Adrenal gland (tissue), 12 donors: Measurements from ENCODE around the gene HOXC9. TPM values are rescaled to one million over a fixed set of nuclear protein-coding genes. Genes with fewer than 3 reads are reported as not detected.

ENCODE experiments used
- DNase-seq, 7 donors: peaks; one replicate each; pipeline ENCODE4 v3.0.0-alpha.2; 2019 to 2020
- H3K27ac ChIP-seq, 5 donors: fragments of 200-600 bp; sonication (generic) in 4 of 5; 1 replicate in 3 of 5; 2 replicates in 2 of 5; pipeline versions ENCODE4 v1.5.1 to v1.8.0; 2016 to 2020; ENCODE audit warnings: mild to moderate bottlenecking in 1 of 5
- H3K27me3 ChIP-seq: fragments of 200-600 bp; 2 replicates; pipeline ENCODE4 v1.8.0; 2021
- H3K36me3 ChIP-seq, 2 donors: fragments of 200-600 bp; replicated peaks in 1 of 2; 1 replicate in 1 of 2; 2 replicates in 1 of 2; pipeline versions ENCODE4 v1.5.1 to v1.8.0; 2018 to 2022
- H3K4me1 ChIP-seq, 2 donors: fragments of 200-600 bp; replicated peaks in 1 of 2; 1 replicate in 1 of 2; 2 replicates in 1 of 2; pipeline versions ENCODE4 v1.5.1 to v1.8.0; 2018 to 2021
- H3K4me3 ChIP-seq, 4 donors: fragments of 200-600 bp; sonication (generic) in 3 of 4; one replicate each; pipeline ENCODE4 v1.5.1; 2016 to 2018
- H3K9me3 ChIP-seq, 3 donors: fragments of 200-600 bp; sonication (generic) in 1 of 3; replicated peaks in 1 of 3; 1 replicate in 2 of 3; 2 replicates in 1 of 3; pipeline versions ENCODE4 v1.5.1 to v1.8.0; 2016 to 2021
- CTCF ChIP-seq, 6 experiments: fragments of 450-650 bp in 4 of 6; fragments of 200-600 bp in 2 of 6; sonication (generic) in 1 of 6; IDR thresholded peaks; 1 replicate in 5 of 6; 2 replicates in 1 of 6; pipeline versions ENCODE4 v1.5.1 to v1.8.0; 2016 to 2021; ENCODE audit warnings: antibody characterized with exemption in 6 of 6, mild to moderate bottlenecking in 2 of 6, moderate library complexity in 1 of 6
- POLR2A ChIP-seq, 2 donors: fragments of 450-650 bp; IDR thresholded peaks; one replicate each; pipeline ENCODE4 v1.6.1; 2017; ENCODE audit warnings: antibody characterized with exemption in 2 of 2, mild to moderate bottlenecking in 2 of 2, moderate library complexity in 1 of 2
- WGBS, 4 donors: extraction: QIAGEN DNeasy Blood & Tissue Kit in 2 of 4; methylation state at CpG; one replicate each; pipeline versions ENCODE4 v1.1.5 to v1.1.7; 2013 to 2017; 5-methylcytosine and 5-hydroxymethylcytosine counted together
- intact Hi-C, 2 donors: fragments of 100-400 bp; cut with DNase I; formaldehyde crosslinking; loops; one replicate each; pipeline versions ENCODE4 v1.14.1 to v1.15.0; 2022 to 2023
- polyA plus RNA-seq, 3 donors: library from polyadenylated mRNA; stranded (reverse); fragments of 200-250 nt in 2 of 3; fragments of 350-450 nt in 1 of 3; fragmentation: Illumina TruSeq in 1 of 3; extraction: RNeasy Lipid Tissue Mini Kit (QIAGEN cat#74804) in 1 of 3; gene quantifications; one replicate each; pipeline ENCODE4 v1.2.3, GENCODE V29; 2013 to 2014
- total RNA-seq, 9 donors: library from RNA; depleted of rRNA in 4 of 9; stranded (reverse); fragments of >200 nt in 4 of 9; fragments of 120-200 nt in 1 of 9; fragmentation: NEBNext Ultra II Directional in 1 of 9; extraction: Animal tissue kit (Norgen Biotek cat#: 25700) in 1 of 9; gene quantifications; one replicate each; pipeline versions ENCODE4 v1.1.0 to v1.2.4, GENCODE V29; 2013 to 2023
- donor health status: healthy with polysubstance abuse.
- donor health status: Bipolar disorder and iron deficiency.
- donor health status: DM: yes; HTN: yes; CAD: no.
- donor health status: DM: no; HTN: no; CAD: no.
- donor health status: DM: no; HTN: no; CAD: no.
- donor health status: DM: yes; HTN: yes; CAD: no.

HOXC9 gene
- total and polyA plus RNA-seq, 12 donors = 1.2 to 12.1 (median 3.0) TPM; not detected in 1

GRCh38 chr12:54029529-54030441 is 29.8 kb downstream of the HOXC9 start:
- TF ChIP-seq CTCF (IDR thresholded peaks at IDR 0.05) = no peak
- TF ChIP-seq POLR2A (IDR thresholded peaks at IDR 0.05) = no peak
- Histone ChIP-seq H3K4me3 (peak overlapping the region in 2 of 4 donors; percentile 7 to 58), H3K27ac (peak overlapping the region in 4 of 5 donors; percentile 77 to 95 (median 86)), H3K36me3 (no peaks in the 10 kb centered on the region), H3K4me1 (peaks cover 13 to 58% of the 10 kb centered on the region in 2 donors), H3K9me3 (no peaks in the 10 kb centered on the region), H3K27me3 (no peaks in the 10 kb centered on the region)
- WGBS, 4 donors = 23 to 36% (median 24%) methylated on average over 37 to 53 of the region's 53 CpGs
- DNase-seq = peak in 1 of 7 donors; percentile 65
- intact Hi-C loops = loop anchor here (5.0 to 10.0 kb wide), 2 partner anchors 105 to 163 kb away; no protein-coding TSS in a partner anchor

DNA sequence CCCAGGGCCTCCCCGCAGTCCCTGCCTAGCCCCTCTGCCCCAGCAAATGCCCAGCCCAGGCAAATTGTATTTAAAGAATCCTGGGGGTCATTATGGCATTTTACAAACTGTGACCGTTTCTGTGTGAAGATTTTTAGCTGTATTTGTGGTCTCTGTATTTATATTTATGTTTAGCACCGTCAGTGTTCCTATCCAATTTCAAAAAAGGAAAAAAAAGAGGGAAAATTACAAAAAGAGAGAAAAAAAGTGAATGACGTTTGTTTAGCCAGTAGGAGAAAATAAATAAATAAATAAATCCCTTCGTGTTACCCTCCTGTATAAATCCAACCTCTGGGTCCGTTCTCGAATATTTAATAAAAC is 30.5 kb downstream of the HOXC9 start:
- H3K4me1 ChIP-seq = peaks cover 13 to 58% of the 10 kb centered on the region in 2 donors
- TF ChIP-seq POLR2A (IDR thresholded peaks at IDR 0.05) (no peak), CTCF (IDR thresholded peaks at IDR 0.05) (no peak)
- H3K27ac ChIP-seq = peak overlapping the region in 4 of 5 donors; percentile 77 to 95 (median 89)
- H3K36me3 ChIP-seq = no peaks in the 10 kb centered on the region
- H3K4me3 ChIP-seq = peak overlapping the region in 1 of 4 donors; percentile 58
- 45 to 57% (median 52%) methylated on average over 7 of the region's 7 CpGs for WGBS, 4 donors
- intact Hi-C loops = loop anchor here (5.0 to 10.0 kb wide), 2 partner anchors 104 to 162 kb away; no protein-coding TSS in a partner anchor
- DNase-seq = no peak
- no peaks in the 10 kb centered on the region for H3K27me3 ChIP-seq
- H3K9me3 ChIP-seq = no peaks in the 10 kb centered on the region

- WGBS, 4 donors = 12 to 42% (median 15%) methylated on average over 16 to 46 of the region's 46 CpGs
- TF ChIP-seq POLR2A (IDR thresholded peaks at IDR 0.05) (peak in 1 of 2 donors; percentile 44), CTCF (IDR thresholded peaks at IDR 0.05) (peak in 2 of 6 experiments; percentile 7 to 18)
- H3K27ac ChIP-seq = peak overlapping the region; percentile 68 to 95 (median 88)
Observed at GRCh38 chr12:54030889-54031471, 31.0 kb downstream of the HOXC9 start.

DNA sequence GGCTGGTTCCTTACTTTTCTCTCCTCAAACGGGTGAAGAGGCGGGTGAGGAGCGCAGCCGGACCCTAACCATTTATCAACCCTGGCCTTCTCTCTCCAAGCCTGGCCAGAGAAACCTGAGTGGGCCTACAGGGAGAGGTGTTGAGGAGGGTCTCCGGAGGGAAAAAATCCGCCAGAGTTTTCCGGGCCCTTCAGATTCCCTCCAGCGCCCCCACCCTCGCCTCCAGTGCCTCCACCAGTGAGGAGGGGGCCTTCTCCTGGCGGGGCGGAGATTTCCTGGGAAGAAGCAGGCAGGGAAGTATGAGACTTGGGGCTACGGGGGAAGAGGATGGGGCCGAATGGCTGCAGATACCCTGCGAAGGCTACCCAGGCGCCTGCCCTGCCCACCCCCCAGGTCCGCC is 31.5 kb downstream of the HOXC9 start:
- TF ChIP-seq CTCF (IDR thresholded peaks at IDR 0.05) (no peak), POLR2A (IDR thresholded peaks at IDR 0.05) (no peak)
- Histone ChIP-seq H3K27me3 (no peaks in the 10 kb centered on the region), H3K4me1 (peaks cover 13 to 58% of the 10 kb centered on the region in 2 donors), H3K9me3 (no peaks in the 10 kb centered on the region), H3K36me3 (no peaks in the 10 kb centered on the region), H3K27ac (peak overlapping the region; percentile 68 to 95 (median 88)), H3K4me3 (peak overlapping the region in 2 of 4 donors; percentile 4 to 58)
- DNase-seq = no peak
- intact Hi-C loops = loop anchor here (5.0 to 10.0 kb wide), 2 partner anchors 103 to 161 kb away; no protein-coding TSS in a partner anchor
- 41 to 48% (median 46%) methylated on average over 15 to 16 of the region's 16 CpGs for WGBS, 4 donors

More at GRCh38 chr12:54030889-54031471, 31.0 kb downstream of the HOXC9 start:
- peak; percentile 53 to 85 (median 70) for DNase-seq
- H3K36me3 ChIP-seq = no peaks in the 10 kb centered on the region
- no peaks in the 10 kb centered on the region for H3K9me3 ChIP-seq
- H3K4me3 ChIP-seq = peak overlapping the region in 2 of 4 donors; percentile 4 to 58
- H3K27me3 ChIP-seq = no peaks in the 10 kb centered on the region
- H3K4me1 ChIP-seq = peaks cover 13 to 58% of the 10 kb centered on the region in 2 donors
- intact Hi-C loops = loop anchor here (5.0 to 10.0 kb wide), 2 partner anchors 104 to 161 kb away; no protein-coding TSS in a partner anchor
